HG02885 (cell line): ENCODE data around the gene CDKAL1.

ENCODE experiments used
- ATAC-seq: cut with Tn5 transposase; IDR thresholded peaks from one replicate; pipeline ENCODE4 v1.9.1; 2021; ENCODE audit warnings: mild to moderate bottlenecking; ENCODE audit not compliant: unreplicated experiment, poor library complexity

The CDKAL1 gene

GRCh38 chr6:20978151-20978614, 443.9 kb downstream of the CDKAL1 start:
- peak; percentile 89 for ATAC-seq

- ATAC-seq, result no peak
Observed at GRCh38 chr6:20979076-20979475, 444.8 kb downstream of the CDKAL1 start.

- ATAC-seq, result no peak
Observed at GRCh38 chr6:20983961-20984360, 449.7 kb downstream of the CDKAL1 start.

- ATAC-seq, result no peak
Observed at GRCh38 chr6:20985821-20986220, 451.6 kb downstream of the CDKAL1 start.

GRCh38 chr6:20991910-20992309, 457.7 kb downstream of the CDKAL1 start:
- ATAC-seq, result no peak

- ATAC-seq, result no peak
Observed at GRCh38 chr6:20996099-20996498, 461.8 kb downstream of the CDKAL1 start.

GRCh38 chr6:20997143-20997769, 463.0 kb downstream of the CDKAL1 start:
- no peak for ATAC-seq

GRCh38 chr6:20997770-20998147, 463.5 kb downstream of the CDKAL1 start:
- no peak for ATAC-seq

GRCh38 chr6:20998748-20999448, 464.6 kb downstream of the CDKAL1 start:
- ATAC-seq, result no peak

- ATAC-seq, result no peak
Observed at GRCh38 chr6:21000331-21000801, 466.1 kb downstream of the CDKAL1 start.

- ATAC-seq, result no peak
Observed at GRCh38 chr6:21001736-21002135, 467.5 kb downstream of the CDKAL1 start.

GRCh38 chr6:21003780-21004541, 469.7 kb downstream of the CDKAL1 start:
- peak; percentile 86 for ATAC-seq

- peak; percentile 54 for ATAC-seq
Observed at GRCh38 chr6:21005816-21006570, 471.7 kb downstream of the CDKAL1 start.

GRCh38 chr6:21019614-21020013, 485.4 kb downstream of the CDKAL1 start:
- ATAC-seq, result no peak

- ATAC-seq, result peak; percentile 91
Observed at GRCh38 chr6:21022343-21023107, 488.3 kb downstream of the CDKAL1 start.

GRCh38 chr6:21023210-21023609, 489.0 kb downstream of the CDKAL1 start:
- ATAC-seq, result peak; percentile 33

- ATAC-seq, result no peak
Observed at GRCh38 chr6:21024616-21025015, 490.4 kb downstream of the CDKAL1 start.

GRCh38 chr6:21026576-21027273, 492.5 kb downstream of the CDKAL1 start:
- ATAC-seq, result no peak

GRCh38 chr6:21027507-21027906, 493.2 kb downstream of the CDKAL1 start:
- ATAC-seq, result no peak
